ENCODE results near the gene CLSTN2.

Gene CLSTN2

GRCh38 chr3:139944256-139944910 lies 9.4 kb downstream of the CLSTN2 start:
- no peak for DNase-seq (ENCODE audit: low read depth)

GRCh38 chr3:139945386-139945785 lies 10.4 kb downstream of the CLSTN2 start:
- no peak for DNase-seq (ENCODE audit: low read depth)

DNA sequence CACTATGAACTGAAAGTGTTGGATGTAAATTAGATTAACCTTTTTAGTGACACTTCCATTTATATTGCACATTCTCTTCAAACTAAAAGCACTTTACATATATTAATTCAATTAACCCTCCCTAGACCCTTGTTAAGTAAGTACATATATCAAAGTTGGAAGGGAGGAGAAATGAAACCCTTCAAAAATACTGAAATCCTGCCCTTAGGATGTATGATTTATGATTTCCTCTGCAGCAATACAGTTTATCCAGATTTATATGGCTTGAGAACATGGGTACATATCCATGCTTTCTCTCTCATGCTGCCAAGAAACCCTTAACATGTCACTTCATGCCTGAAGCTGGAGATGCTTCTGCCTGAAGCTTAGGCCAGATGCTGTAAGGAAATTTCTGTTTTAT lies 11.0 kb downstream of the CLSTN2 start:
- no peak for DNase-seq (ENCODE audit: low read depth)

DNA sequence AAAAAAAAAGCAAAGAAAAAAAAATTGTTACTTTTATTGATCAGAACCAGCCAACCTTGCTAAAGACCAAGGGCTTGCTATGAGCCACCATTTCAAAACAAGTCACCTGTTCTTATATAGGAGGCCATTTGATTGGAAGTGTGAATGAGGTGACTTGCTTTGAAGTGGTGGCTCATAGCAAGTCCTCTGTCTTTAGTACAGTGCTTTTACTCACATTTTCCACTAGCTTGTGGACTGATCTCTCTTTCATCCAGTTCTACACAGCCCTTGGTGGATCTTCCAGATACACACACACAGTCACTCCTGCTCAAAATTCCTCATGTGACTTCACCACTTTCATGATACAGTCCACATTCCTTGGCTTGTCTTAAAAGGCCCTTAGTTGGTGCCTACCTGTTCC lies 13.5 kb downstream of the CLSTN2 start:
- DNase-seq (ENCODE audit: low read depth) = no peak

- no peak for DNase-seq (ENCODE audit: low read depth)
These were observed 13.9 kb downstream of the CLSTN2 start for GRCh38 chr3:139948898-139949297.

DNA sequence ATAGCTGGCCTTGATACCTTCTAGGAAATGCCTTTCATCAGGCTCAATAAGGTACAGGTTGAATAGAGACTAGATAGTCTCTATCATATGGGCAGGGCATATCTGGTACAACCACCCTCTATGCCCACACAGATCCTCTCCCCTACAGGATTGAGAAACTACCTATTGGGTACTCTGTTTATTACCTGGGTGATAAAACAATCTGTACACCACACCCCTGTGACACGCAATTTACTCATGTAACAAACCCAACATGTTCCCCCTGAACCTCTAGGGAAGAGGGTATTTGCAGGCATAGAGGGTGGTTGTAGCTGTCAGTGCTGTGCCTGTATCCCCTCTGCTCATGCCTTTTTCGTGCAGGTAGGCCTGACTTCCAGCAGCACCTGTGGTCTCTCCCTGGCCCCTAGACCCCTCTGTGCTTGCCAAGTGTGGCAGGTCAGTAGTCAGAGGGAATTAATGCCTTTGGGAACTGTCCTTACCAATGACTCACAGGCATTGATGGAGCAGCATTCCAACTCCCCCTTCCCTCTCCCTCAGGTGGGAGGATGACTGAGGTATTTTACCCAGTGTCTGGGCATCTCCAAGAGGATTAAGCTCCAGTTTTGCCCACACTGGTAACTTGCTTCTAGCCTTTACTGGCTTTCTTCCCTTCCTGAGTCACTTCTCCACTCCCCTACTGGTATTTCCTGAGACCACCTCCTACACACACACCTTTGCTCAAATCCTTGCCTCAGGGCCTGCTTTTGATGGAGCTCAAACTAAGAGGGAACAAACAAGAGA lies 18.3 kb downstream of the CLSTN2 start:
- DNase-seq (ENCODE audit: low read depth) = no peak

DNA sequence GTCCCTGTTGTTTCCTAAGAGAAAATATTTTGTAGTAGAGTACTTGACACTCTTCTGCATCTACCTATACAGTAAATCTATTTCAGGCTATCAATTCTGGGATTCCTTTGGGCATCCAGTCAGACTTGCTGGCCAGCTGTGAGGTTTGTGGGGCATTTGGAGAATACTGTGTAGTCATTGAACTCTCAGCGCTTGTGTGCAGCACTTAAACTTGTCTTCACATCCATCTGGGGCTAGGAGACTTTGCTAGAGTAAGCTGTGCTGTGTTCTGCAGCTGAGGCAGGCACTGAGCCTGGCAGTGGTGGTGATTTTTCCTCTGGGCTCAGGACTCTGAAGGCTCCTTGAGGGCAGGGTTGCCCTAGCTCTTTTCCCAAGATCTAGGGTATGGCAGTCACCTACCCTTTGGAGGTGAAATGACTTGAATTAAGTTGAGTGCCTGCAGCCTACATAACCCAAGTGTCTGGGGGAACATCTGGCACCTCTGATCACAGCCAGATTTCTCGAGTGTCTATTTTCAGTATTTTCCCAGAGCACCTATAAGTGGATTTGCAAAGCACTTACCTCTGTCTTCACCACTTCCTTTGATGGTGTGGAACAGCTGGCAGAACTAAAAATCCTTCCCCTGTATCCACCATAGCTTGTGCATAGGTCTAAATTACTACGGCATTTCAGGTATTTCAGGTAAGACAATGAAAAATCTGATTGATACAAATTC lies 19.3 kb downstream of the CLSTN2 start:
- no peak for DNase-seq (ENCODE audit: low read depth)

DNA sequence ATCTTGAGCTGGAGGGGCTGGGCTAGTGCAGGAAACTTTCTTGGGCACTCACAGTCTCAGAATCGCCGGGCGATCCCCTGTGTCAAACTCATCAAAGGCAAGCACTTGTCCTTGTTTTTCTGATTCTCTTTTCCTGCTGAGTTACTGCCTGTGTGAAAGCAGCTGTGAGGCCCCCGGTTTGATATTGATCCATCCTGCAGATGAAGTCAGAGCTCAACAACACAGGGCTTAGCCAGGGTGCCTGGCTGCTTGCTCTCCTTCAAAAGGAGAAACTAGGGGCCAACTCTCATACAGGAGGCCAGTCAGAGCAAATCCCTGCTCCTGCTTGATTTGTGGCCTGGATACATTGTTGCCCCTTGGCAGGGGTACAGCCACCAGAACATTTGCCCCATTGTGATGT lies 22.9 kb downstream of the CLSTN2 start:
- no peak for DNase-seq (ENCODE audit: low read depth)

DNA sequence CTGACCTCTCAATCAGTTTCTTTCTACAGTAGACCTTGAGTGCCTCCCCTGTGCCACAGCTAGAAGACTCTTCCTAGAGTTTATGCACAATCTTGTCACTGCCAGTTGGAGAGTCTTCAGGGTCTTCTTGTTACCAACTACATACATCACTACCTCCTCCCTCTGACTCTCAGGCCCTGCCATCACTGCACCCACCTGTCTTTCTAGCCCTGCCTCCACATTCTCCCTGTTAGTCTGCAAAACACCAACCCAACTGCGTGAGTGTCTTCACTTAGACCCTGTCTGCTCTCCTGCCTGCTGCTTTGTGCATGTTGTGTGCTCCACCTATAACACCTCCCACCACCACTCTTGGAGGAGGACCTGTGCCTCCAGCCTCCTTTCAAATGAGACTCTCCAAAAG lies 34.4 kb downstream of the CLSTN2 start:
- DNase-seq (ENCODE audit: low read depth) = no peak

DNA sequence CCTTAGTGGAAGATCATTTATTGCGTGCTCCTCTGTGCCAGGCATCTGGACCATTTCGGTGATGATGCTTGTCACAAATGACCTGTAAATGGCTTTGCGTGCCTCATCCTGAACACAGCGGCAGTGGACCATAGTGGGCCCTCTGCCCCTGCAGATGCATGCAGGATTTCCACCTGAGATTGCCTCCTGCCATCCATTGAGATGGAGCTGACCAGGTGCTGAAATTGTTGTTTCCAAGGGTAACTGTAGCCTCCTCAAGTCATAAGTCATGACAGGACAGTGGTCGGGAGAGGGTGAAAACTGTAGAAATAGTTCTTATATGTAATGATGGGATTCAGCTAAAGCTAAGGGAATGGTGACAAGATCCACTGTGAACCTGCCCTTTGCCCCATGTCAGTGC lies 35.5 kb downstream of the CLSTN2 start:
- no peak for DNase-seq (ENCODE audit: low read depth)

DNA sequence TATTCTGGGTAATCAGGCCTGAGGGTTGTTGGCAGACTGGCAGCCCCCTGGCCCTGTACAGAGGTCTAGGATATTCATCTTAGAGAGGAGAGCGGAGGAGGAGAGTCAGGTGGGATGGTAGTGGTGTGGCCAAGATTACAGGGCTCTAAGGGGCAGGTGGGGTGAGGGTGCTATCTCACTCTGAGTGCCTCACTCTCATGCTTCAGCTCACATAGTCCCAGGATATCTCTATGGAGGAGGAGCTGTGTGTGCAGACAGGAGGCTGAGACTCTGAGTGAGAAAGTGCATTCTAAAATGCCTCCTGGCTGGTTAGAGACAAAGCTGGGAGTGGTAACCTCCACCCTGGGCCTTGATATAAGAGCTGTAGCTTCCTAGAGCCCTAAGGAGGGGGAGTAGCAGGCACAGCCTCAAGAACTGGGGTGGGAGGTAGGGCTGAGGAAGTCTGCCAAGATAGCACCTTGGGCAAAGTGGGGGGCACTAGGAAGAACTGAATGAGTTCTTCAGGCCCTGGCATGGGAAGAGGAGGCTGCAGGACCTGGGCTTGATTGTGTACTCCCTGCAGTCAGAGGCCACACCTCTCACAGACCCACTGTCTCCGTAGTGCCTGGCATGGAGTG lies 39.9 kb downstream of the CLSTN2 start:
- DNase-seq (ENCODE audit: low read depth) = no peak

DNA sequence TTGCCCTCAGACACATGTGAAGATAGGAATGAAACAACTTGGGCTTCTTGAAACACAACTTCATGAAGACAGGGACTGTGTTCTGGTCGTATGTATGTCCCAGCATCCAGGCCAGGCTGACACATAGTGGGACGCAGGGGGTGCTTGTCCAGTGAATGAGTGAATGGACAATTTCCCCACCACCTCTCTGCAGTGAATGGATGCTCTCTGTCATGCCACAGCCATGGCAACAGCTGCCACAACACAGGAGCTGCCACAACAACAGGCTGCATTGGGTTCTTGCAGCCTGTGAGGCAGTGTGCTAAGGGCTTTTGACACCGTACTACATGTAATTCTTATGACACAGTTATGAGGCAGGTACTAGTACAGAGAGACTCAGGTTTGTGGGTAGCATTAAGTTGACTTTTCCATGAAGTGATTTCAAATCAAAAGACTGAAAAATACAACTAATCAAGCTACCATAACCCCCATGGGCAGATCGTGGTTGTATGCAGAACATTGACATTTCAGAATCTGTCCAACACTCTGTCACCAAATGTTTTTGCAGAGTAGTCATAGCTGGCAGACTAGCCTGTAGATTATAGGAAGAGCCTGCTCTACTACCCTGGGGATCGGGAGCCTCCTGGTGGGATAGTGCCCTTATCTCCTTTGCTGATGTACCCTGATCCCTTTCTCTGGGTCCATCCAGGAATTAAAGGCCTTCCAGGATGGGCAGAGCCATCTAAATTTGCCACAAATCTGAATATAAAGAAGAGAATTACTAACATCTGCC lies 40.8 kb downstream of the CLSTN2 start:
- DNase-seq (ENCODE audit: low read depth) = no peak

DNA sequence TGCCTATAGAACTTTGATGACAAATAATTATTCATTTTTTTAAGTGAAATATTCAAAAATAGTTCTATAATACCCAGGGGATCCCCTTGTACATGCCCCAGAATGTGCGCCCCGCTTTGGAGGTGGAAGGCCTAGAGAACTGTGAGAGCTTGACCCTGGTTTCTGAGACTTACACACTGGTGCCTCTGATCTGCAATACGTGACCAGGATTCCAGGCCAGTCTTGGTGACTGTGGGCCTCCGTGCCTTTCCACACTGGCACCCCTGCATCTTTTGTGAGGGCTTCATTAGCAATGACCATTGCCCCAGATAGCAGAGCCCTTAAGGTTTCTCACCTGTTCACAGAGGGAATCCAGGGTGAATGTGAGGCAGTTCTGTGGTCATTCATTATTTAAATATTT lies 44.0 kb downstream of the CLSTN2 start:
- no peak for DNase-seq (ENCODE audit: low read depth)

DNA sequence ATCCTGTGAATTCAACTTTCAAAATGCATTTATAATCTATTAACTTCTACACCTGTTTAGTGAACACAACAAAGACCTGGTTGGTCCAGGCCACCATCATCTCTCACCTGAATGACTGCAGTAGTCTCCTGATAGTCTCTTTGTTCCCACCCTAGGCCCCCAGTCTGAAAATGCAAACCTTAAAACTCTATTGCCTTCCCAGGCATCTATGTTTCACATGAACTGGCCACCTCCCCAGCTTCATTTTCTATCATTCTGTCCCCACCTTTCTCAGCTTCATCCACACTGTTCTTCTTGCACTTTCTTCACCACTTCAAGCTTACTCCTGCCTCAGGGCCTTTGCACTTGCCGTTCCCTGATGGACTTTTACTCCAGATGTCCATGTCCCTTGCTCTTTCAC lies 45.0 kb downstream of the CLSTN2 start:
- no peak for DNase-seq (ENCODE audit: low read depth)

- DNase-seq (ENCODE audit: low read depth) = peak; percentile 7
These were observed 47.4 kb downstream of the CLSTN2 start for GRCh38 chr3:139982404-139982803.

DNA sequence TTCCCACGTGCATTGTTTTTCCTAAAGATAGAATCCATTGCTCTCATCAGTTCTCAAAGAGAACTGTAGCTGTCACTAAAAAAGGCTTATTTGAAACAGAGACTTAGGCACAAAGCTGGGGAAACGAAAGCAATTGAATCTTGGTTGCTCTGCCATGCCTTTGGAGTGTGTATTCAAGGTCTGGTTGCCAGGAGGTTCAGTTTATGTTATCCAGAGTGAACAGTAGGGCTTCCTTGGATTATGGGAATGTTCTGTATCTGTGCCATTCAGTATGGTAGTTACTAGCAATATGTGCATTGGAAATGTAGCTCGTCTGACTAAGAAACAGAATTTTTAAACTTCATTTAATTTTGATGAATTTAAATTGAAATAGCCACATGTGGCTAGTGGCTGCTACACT lies 50.6 kb downstream of the CLSTN2 start:
- no peak for DNase-seq (ENCODE audit: low read depth)

GRCh38 chr3:139987908-139988307 lies 52.9 kb downstream of the CLSTN2 start:
- DNase-seq (ENCODE audit: low read depth) = no peak

DNA sequence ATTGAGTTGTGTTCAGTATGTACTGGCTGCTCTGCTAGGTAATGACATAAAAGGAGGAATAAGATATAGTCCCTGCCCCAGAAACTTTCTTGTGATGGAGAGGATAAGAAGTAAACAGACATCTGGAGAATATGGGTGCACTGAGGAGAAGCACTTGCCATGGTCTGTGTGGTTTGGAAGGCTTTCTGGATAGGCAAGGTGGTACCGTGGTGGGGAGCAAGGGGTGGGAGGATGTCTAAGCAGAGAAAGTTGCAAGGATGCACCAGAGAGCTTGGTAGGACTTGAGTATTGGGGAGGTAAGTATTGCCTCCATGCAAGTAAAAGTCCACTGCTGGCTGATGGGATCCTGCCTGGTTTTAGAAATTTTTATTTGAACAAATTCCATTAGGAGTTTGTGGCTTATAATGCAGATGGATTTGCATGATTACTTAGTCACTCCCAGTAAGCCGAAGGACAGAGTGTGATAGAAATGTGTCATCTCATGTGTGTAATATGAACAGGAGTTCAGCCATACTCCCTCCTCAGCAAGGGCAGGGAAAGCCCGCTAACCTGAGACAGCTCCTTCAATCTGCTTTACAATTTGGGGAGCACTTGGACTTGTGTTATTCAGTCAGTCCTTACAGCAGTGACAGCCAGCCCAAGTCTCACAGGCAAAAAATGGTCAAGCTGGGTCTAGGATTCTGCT lies 53.6 kb downstream of the CLSTN2 start:
- no peak for DNase-seq (ENCODE audit: low read depth)

GRCh38 chr3:139994891-139995290 lies 59.9 kb downstream of the CLSTN2 start:
- no peak for DNase-seq (ENCODE audit: low read depth)

GRCh38 chr3:140004271-140004670 lies 69.3 kb downstream of the CLSTN2 start:
- DNase-seq (ENCODE audit: low read depth) = no peak

DNA sequence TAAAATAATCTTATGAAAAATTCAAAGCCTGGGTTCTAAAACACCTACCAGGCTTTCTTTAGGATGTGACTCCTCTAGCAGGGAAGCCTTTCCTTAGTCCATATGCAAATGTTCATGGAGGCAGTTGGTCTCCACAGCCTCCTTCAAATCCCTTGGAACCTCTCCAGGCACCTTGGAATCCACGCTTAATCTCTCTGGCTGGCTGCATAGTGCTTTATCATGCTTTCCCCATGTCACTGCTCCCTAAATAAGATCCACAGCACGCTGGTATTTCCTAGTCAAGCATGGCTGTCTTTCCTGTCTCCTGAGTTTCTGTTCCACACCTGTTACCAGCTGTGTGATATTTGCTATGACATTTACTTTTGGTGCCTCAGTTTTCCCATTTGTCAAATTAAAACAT lies 71.3 kb downstream of the CLSTN2 start:
- no peak for DNase-seq (ENCODE audit: low read depth)

Measured in stromal cell of bone marrow (primary cell).